Measurements from ENCODE around the gene SLC25A30. TPM values are rescaled to one million over a fixed set of nuclear protein-coding genes. Genes with fewer than 3 reads are reported as not detected.

SLC25A30 gene
- total RNA-seq, 1 donor from 2014 or later, result 5.7 TPM

- DNase-seq (ENCODE audit: low spot score, unreplicated experiment), result no peak
- Mint-ChIP-seq H3K36me3 (ENCODE audit: insufficient read depth) (peaks cover 18% of the 10 kb centered on the region), H3K27ac (no peak overlapping the region)
These were observed 49.6 kb downstream of the SLC25A30 start for GRCh38 chr13:45368571-45368970.

DNA sequence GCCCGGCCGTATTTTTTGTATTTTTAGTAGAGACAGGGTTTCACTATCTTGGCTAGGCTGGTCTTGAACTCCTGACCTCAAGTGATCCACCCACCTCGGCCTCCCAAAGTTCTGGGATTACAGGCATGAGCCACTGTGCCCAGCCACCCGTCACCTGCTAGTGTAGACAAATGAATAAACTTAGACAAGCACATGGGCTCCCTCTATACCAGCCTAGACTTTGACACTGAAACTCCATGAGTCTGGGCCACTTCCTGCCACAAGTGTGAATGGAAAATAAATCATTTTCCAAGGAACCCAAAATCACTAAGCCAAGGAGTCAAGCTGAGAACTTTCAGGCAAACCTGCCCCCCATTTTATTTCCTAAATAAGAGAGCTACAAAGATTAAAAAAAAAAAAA lies 50.2 kb downstream of the SLC25A30 start:
- peaks cover 21% of the 10 kb centered on the region for H3K36me3 Mint-ChIP-seq (ENCODE audit: insufficient read depth)

More at GRCh38 chr13:45368571-45368970, 49.6 kb downstream of the SLC25A30 start:
- Mint-ChIP-seq H3K27me3 (no peaks in the 10 kb centered on the region), H3K4me1 (ENCODE audit: low read depth) (peaks cover 3% of the 10 kb centered on the region), H3K9me3 (ENCODE audit: low read depth) (peaks cover 6% of the 10 kb centered on the region), H3K4me3 (ENCODE audit: low read depth) (no peak overlapping the region)
- TF ChIP-seq, protein P1, sequence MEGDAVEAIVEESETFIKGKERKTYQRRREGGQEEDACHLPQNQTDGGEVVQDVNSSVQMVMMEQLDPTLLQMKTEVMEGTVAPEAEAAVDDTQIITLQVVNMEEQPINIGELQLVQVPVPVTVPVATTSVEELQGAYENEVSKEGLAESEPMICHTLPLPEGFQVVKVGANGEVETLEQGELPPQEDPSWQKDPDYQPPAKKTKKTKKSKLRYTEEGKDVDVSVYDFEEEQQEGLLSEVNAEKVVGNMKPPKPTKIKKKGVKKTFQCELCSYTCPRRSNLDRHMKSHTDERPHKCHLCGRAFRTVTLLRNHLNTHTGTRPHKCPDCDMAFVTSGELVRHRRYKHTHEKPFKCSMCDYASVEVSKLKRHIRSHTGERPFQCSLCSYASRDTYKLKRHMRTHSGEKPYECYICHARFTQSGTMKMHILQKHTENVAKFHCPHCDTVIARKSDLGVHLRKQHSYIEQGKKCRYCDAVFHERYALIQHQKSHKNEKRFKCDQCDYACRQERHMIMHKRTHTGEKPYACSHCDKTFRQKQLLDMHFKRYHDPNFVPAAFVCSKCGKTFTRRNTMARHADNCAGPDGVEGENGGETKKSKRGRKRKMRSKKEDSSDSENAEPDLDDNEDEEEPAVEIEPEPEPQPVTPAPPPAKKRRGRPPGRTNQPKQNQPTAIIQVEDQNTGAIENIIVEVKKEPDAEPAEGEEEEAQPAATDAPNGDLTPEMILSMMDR (IDR thresholded peaks at IDR 0.05; ENCODE audit: unreplicated experiment), result no peak

GRCh38 chr13:45367358-45367757 lies 50.8 kb downstream of the SLC25A30 start:
- Mint-ChIP-seq H3K4me3 (ENCODE audit: low read depth) (no peak overlapping the region), H3K27ac (no peak overlapping the region), H3K9me3 (ENCODE audit: low read depth) (peaks cover 9% of the 10 kb centered on the region), H3K4me1 (ENCODE audit: low read depth) (peaks cover 3% of the 10 kb centered on the region), H3K27me3 (no peaks in the 10 kb centered on the region), H3K36me3 (ENCODE audit: insufficient read depth) (peaks cover 23% of the 10 kb centered on the region)
- DNase-seq (ENCODE audit: low spot score, unreplicated experiment), result no peak
- TF ChIP-seq, protein P1 (IDR thresholded peaks at IDR 0.05; ENCODE audit: unreplicated experiment), result no peak

More for the DNA sequence above, 50.2 kb downstream of the SLC25A30 start:
- Mint-ChIP-seq H3K4me3 (ENCODE audit: low read depth) (no peak overlapping the region), H3K9me3 (ENCODE audit: low read depth) (peaks cover 9% of the 10 kb centered on the region), H3K4me1 (ENCODE audit: low read depth) (peaks cover 3% of the 10 kb centered on the region), H3K27ac (no peak overlapping the region), H3K27me3 (no peaks in the 10 kb centered on the region)
- TF ChIP-seq, protein P1 (IDR thresholded peaks at IDR 0.05; ENCODE audit: unreplicated experiment), result no peak
- DNase-seq (ENCODE audit: low spot score, unreplicated experiment), result no peak

DNA sequence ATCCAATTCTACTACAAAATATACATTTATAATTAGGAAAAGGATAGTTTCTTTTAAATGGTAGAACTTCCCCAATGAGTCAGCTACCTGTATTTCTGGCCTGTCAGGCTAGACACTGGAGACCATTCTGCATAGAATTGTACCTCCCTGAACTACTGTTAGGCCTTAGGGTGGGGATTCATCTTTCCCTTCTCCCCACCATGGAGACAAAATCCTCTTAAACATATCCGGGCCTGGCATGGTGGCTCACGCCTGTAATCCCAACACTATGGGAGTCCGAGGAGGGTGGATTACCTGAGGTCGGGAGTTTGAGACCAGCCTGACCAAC lies 52.7 kb downstream of the SLC25A30 start:
- H3K4me1 Mint-ChIP-seq (ENCODE audit: low read depth), result no peaks in the 10 kb centered on the region
- TF ChIP-seq, protein P1 (IDR thresholded peaks at IDR 0.05; ENCODE audit: unreplicated experiment), result no peak
- no peaks in the 10 kb centered on the region for H3K27me3 Mint-ChIP-seq
- H3K27ac Mint-ChIP-seq, result no peak overlapping the region
- peaks cover 30% of the 10 kb centered on the region for H3K36me3 Mint-ChIP-seq (ENCODE audit: insufficient read depth)
- H3K9me3 Mint-ChIP-seq (ENCODE audit: low read depth), result peaks cover 9% of the 10 kb centered on the region
- no peak for DNase-seq (ENCODE audit: low spot score, unreplicated experiment)
- no peak overlapping the region for H3K4me3 Mint-ChIP-seq (ENCODE audit: low read depth)

GRCh38 chr13:45364876-45365557 lies 53.2 kb downstream of the SLC25A30 start:
- no peak for DNase-seq (ENCODE audit: low spot score, unreplicated experiment)
- no peaks in the 10 kb centered on the region for H3K27me3 Mint-ChIP-seq
- peaks cover 31% of the 10 kb centered on the region for H3K36me3 Mint-ChIP-seq (ENCODE audit: insufficient read depth)
- H3K4me3 Mint-ChIP-seq (ENCODE audit: low read depth), result no peak overlapping the region
- H3K9me3 Mint-ChIP-seq (ENCODE audit: low read depth), result peaks cover 9% of the 10 kb centered on the region
- H3K27ac Mint-ChIP-seq, result no peak overlapping the region
- no peaks in the 10 kb centered on the region for H3K4me1 Mint-ChIP-seq (ENCODE audit: low read depth)
- TF ChIP-seq, protein P1 (IDR thresholded peaks at IDR 0.05; ENCODE audit: unreplicated experiment), result no peak
